Gastroesophageal sphincter (tissue), 3 donors: Measurements from ENCODE around the gene COPS7B.

Experiments
- EP300 ChIP-seq: sonication (generic); formaldehyde crosslinking; IDR thresholded peaks from one replicate; pipeline ENCODE4 v1.6.1; 2017; ENCODE audit warnings: antibody characterized with exemption, mild to moderate bottlenecking
- POLR2AphosphoS5 ChIP-seq: sonication (generic); formaldehyde crosslinking; IDR thresholded peaks from one replicate; pipeline ENCODE4 v1.6.1; 2017; ENCODE audit warnings: antibody characterized with exemption
- TF ChIP-seq, protein P1 (sequence below), 4 experiments: fragments of 200-600 bp in 2 of 4; fragments of 450-650 bp in 2 of 4; sonication (generic) in 1 of 4; IDR thresholded peaks; one replicate each; pipeline ENCODE4 v1.5.1; 2017 to 2019; ENCODE audit warnings: antibody characterized with exemption in 4 of 4, mild to moderate bottlenecking in 2 of 4, moderate library complexity in 2 of 4

DNA sequence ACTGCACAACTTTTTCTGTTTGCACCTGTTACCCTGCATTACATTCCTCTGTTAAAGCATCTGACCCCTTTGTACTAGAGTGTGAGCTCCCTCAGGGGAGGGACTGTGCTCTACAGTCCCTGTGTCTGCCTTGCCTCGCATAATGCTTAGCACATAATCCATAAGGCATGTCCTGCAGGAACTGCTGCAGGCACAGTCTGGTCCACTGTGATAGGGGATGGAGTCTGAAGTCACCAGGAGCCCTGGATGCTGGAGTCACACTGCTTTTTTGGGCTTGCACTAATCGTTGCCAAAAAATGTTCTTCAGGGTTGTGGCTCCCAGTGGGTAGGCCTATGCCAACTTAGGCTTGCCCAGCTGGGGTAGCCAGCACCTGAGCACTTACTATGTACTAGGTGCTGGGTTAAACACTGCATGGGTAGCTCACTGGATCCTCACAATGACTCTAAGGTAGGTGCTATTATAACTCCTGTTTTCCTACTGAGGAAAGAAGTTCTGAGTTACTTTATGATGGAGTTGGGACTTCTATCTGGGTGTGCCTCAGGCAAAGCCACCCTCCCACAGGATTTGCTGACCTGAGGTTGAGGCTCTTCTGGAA, 33.3 kb downstream of the COPS7B start:
- TF ChIP-seq, protein P1, sequence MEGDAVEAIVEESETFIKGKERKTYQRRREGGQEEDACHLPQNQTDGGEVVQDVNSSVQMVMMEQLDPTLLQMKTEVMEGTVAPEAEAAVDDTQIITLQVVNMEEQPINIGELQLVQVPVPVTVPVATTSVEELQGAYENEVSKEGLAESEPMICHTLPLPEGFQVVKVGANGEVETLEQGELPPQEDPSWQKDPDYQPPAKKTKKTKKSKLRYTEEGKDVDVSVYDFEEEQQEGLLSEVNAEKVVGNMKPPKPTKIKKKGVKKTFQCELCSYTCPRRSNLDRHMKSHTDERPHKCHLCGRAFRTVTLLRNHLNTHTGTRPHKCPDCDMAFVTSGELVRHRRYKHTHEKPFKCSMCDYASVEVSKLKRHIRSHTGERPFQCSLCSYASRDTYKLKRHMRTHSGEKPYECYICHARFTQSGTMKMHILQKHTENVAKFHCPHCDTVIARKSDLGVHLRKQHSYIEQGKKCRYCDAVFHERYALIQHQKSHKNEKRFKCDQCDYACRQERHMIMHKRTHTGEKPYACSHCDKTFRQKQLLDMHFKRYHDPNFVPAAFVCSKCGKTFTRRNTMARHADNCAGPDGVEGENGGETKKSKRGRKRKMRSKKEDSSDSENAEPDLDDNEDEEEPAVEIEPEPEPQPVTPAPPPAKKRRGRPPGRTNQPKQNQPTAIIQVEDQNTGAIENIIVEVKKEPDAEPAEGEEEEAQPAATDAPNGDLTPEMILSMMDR (IDR thresholded peaks at IDR 0.05), result no peak
- TF ChIP-seq EP300, result no peak
- TF ChIP-seq POLR2AphosphoS5, result no peak
